GM19467 (cell line): ENCODE data around the gene F7.

ENCODE experiments used
- ATAC-seq: cut with Tn5 transposase; IDR thresholded peaks from one replicate; pipeline ENCODE4 v1.9.1; 2021; ENCODE audit warnings: mild to moderate bottlenecking, moderate library complexity; ENCODE audit not compliant: unreplicated experiment

The F7 gene

GRCh38 chr13:113129921-113130750, 24.5 kb downstream of the F7 start:
- no peak for ATAC-seq

GRCh38 chr13:113135281-113135760, 29.7 kb downstream of the F7 start:
- no peak for ATAC-seq

GRCh38 chr13:113137691-113138298, 32.2 kb downstream of the F7 start:
- ATAC-seq, result no peak

GRCh38 chr13:113138792-113139551, 33.4 kb downstream of the F7 start:
- ATAC-seq, result no peak

- ATAC-seq, result no peak
Measured at GRCh38 chr13:113139577-113139976, 34.0 kb downstream of the F7 start.

GRCh38 chr13:113140677-113141600, 35.3 kb downstream of the F7 start:
- no peak for ATAC-seq

GRCh38 chr13:113141601-113141970, 36.0 kb downstream of the F7 start:
- no peak for ATAC-seq

- ATAC-seq, result no peak
Measured at GRCh38 chr13:113142876-113143275, 37.3 kb downstream of the F7 start.

GRCh38 chr13:113143466-113144254, 38.1 kb downstream of the F7 start:
- no peak for ATAC-seq

- ATAC-seq, result no peak
Measured at GRCh38 chr13:113144255-113144629, 38.7 kb downstream of the F7 start.

GRCh38 chr13:113145496-113145895, 39.9 kb downstream of the F7 start:
- no peak for ATAC-seq

GRCh38 chr13:113145911-113146598, 40.5 kb downstream of the F7 start:
- no peak for ATAC-seq

- ATAC-seq, result no peak
Measured at GRCh38 chr13:113146750-113147149, 41.2 kb downstream of the F7 start.

GRCh38 chr13:113147206-113147605, 41.6 kb downstream of the F7 start:
- ATAC-seq, result no peak

GRCh38 chr13:113148407-113148806, 42.8 kb downstream of the F7 start:
- ATAC-seq, result no peak

GRCh38 chr13:113148940-113149503, 43.4 kb downstream of the F7 start:
- ATAC-seq, result no peak

GRCh38 chr13:113149711-113150549, 44.3 kb downstream of the F7 start:
- no peak for ATAC-seq
